HG03108 (cell line): ENCODE data around the gene FTL.
A peak's percentile ranks its signal among the peaks of the same experiment; 100 is the strongest.

ENCODE experiments used
- ATAC-seq: cut with Tn5 transposase; IDR thresholded peaks from one replicate; pipeline ENCODE4 v1.9.1; 2021; ENCODE audit warnings: moderate library complexity; ENCODE audit not compliant: unreplicated experiment

Gene FTL

DNA sequence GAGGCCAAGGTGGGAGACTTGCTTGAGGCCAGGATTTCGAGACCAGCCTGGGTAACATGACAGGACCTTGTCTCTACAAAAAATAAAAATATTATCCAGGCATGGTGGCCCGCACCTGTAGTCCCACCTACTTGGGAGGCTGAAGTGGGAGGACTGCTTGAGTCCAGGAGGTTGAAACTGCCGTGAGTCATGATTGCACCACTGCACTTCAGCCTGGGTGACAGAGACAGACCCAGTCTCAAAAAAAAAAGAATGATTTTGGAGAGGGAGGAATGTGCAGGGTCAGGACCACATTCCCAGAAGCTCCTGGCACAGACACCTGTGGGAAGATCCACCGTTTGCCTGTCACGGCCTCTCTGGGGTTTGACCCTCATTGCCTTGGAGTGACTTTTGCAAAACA, 19.7 kb upstream of the FTL start:
- no peak for ATAC-seq

DNA sequence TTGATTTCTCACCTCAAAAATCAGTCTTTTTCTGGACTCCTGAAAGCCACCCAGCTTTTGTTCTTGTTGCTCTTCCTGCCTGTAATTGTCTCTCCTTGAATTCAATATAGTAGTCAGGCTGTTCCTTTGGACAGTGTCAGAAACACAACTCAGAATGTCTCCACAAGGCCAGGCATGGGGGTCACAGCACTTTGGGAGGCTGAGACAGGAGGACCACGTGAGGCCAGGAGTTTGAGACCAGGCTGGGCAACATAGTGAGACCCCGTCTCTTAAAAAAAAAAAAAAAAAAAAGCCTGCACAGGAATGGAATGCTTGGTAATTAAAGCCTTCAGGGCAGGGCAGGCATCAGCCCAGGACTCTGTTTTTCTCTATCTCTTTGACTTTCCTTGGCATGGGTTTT, 19.3 kb upstream of the FTL start:
- no peak for ATAC-seq

DNA sequence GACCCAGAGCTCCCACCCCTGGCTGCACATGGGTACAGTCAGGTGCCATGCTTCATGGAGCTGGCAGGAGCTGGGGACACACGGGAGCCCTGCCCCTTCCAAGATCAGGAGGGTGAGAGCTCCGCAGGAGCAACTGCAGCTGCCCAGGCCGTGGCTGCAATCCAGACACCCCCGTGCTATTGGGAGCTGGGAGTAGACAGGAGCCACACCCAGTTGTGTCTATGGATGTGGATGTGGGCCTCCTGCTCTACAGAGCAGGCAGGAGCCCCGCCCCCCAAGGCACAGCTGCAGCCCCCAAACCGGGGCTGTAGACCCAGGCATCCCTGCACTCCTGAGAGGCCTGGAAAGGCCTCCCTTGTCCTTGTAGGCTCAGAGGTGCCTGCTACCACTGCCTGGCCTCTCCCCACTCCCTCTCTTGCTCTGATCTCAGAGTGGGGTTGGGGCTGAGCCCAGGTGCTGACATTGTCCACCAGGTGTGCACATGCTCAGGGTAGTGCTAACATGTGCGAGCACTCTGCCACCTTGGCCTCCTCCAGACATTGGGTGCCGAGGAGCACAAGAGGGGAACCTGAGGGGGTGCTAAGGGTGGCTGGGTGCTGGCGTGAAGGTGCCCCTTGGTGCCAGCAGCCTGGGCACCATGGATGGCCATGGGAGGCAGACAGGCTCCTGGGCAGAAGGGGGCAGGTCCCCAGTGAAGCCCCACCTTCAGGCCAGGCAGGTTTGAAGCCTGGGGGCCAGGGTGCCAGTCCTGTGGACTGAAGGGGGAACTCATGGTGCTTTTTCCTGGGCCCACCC, 18.4 kb upstream of the FTL start:
- no peak for ATAC-seq

DNA sequence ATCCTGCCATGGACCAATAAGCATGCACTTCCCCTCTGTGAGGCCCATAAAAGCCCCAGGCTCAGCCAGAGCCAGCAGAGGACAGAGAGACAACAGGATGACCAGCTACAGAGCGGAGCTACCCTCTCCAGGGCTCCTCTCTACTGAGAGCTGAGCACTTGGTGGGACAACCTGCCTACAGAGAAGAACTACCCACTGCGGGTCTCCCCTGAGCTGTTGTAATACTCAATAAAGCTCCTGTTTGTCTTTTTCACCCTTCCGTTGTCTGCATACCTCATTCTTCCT, 17.9 kb upstream of the FTL start:
- no peak for ATAC-seq

DNA sequence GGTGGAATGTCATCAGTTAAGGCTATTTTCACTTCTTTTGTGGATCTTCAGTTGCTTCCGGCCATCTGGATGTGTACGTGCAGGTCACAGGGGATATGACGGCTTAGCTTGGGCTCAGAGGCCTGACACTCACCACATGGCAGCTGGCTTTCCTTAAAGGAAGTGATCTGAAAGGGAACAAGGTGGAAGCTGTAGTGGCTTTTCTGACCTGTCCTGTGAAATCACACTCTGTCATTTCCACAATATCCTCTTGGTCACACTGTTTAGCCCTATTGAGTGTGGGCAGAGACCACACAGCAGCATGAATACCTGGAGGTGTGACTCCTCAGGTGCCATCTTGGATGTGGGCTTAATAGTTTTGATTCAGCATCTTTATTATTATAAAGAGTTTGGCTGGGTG, 14.9 kb upstream of the FTL start:
- ATAC-seq = no peak

DNA sequence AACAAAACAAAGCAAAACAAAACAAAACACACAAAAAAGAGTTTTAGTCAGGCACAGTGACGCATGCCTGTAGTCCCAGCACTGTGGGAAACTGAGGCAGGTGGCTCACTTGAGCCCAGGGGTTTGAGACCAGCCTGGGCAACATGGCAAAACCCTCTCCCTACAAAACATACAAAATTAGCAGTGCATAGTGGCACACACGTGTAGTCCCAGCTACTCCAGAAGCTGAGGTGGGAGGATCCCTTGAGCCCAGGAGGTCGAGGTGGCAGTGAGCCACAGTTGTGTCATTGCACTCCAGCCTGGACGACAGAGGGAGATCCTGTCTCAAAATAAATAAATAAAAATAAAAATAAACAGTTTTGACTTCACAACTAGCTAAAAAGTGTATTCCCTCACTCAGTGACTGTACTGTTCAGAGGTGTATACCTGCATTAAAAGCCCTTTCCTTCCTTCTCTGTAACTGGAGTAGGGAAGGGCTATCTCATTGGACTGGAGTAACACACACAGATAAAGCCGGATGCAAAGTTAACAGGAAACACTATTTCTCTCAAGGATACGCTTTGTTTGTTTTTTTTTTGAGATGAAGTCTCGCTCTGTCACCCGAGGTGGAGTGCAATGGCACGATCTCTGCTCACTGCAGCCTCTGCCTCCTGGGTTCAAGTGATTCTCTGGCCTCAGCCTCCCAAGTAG, 14.1 kb upstream of the FTL start:
- no peak for ATAC-seq

DNA sequence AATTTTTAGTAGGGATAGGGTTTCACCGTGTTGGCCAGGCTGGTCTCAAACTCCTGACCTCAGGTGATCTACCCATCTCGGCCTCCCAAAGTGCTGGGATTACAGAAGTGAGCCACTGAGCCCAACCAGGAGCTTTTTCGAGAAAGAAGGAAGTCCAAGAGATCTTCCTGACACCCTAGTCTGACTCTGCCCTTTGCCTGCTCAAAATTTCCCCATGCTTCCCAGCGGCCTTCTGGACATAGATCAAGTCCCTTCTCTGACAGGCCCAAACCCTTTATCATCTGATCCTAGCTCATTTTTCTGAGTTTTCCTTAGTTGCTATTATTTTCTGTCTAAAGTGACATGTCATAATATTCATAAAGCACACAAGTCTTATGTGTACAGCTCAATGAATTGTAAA, 12.0 kb upstream of the FTL start:
- no peak for ATAC-seq

DNA sequence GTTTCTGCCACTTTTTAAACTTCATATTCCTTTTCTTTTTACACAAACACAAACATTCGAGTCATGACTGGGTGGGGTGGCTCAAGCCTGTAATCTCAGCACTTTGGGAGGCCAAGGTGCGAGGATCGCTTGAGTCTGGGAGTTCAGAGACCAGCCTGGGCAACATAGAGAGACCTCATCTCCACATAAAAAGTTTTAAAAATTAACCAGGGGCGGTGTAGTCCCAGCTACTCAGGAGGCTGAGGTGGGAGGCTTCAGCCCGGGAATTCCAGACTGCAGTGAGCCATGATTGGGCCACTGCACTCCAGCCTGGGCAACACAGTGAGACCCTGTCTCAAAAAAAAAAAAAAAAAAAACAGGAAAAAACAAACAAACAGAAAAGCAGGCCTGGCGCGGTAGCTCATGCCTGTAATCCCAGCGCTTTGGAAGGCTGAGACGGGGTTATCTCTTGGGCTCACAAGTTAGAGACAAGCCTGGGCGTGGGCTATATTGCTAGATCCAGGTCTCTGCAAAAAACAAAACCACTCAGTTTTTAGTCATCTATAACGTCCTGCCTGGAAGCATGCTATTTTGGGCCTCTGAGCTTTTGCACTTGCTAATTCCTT, 11.0 kb upstream of the FTL start:
- ATAC-seq = no peak

DNA sequence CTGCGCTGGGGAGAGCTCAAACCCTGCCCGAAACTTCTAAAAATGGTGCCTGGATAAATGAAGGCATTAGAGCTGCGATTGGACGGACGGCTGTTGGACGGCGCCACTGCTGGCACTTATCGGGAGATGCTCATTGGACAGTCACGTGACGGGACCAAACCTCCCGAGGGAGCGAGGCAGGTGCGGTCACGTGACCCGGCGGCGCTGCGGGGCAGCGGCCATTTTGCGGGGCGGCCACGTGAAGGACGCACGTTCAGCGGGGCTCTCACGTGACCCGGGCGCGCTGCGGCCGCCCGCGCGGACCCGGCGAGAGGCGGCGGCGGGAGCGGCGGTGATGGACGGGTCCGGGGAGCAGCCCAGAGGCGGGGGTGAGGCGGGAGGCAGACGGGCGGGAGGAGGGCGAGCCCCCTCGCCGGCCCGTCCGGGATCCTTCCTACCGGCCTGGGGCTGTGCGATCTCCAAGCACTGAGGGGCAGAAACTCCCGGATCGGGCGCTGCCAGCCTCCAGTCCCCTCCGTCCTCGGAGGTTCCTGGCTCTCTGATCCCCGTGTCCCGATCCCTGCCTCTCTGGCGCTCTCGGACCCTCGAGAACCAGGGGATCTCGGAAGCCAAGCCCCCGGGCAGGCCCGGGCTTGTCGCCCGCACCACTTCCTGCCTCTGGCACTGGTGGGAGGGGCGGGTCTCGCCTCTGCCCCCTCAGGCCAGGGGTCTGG, 10.4 kb upstream of the FTL start, which contains the start of gene BAX:
Gene BAX (plus strand): TSS at position 281 of the 713 bp plus-strand sequence. CDS start 54 bp downstream, at position 335.
- ATAC-seq = peak; percentile 83

DNA sequence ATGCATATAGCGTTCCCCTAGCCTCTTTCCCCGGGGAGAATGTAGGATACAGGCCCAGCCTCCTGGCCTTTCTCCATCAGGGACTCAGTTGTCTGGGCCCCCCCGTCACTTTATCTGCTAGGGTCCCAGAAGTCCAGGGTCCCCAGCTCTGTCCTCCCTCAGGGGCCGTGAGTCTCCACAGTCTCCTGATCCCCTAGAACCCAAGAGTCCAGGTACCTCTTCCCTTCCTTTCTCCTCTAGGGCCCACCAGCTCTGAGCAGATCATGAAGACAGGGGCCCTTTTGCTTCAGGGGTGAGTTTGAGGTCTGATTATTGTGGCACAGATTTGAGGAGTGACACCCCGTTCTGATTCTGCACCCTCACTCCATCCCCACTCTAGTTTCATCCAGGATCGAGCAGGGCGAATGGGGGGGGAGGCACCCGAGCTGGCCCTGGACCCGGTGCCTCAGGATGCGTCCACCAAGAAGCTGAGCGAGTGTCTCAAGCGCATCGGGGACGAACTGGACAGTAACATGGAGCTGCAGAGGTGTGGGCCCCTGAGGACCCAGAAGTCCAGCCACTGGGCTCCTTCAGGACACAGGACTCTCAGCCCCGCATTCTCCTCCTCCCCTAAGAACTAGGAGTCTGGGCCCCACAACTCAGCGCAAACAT, 9.7 kb upstream of the FTL start:
- no peak for ATAC-seq

DNA sequence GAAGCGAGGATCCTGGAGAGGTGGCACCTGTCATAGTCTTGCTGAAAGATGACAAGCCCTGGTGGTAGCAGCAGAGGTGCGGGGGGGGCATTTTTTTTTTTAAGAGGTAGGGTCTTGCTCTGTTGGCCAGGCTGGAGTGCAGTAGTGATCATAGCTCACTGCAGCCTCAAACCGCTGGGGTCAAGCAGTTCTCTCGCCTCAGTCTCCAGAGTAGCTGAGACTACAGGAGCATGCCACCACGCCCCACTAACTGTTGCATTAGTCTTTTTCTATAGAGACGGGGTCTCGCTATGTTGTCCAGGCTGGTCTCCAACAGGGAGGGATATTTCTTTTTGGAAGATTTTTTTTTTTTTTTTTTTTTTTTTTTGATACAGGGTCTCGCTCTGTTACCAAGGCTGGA, 7.1 kb upstream of the FTL start:
- no peak for ATAC-seq

DNA sequence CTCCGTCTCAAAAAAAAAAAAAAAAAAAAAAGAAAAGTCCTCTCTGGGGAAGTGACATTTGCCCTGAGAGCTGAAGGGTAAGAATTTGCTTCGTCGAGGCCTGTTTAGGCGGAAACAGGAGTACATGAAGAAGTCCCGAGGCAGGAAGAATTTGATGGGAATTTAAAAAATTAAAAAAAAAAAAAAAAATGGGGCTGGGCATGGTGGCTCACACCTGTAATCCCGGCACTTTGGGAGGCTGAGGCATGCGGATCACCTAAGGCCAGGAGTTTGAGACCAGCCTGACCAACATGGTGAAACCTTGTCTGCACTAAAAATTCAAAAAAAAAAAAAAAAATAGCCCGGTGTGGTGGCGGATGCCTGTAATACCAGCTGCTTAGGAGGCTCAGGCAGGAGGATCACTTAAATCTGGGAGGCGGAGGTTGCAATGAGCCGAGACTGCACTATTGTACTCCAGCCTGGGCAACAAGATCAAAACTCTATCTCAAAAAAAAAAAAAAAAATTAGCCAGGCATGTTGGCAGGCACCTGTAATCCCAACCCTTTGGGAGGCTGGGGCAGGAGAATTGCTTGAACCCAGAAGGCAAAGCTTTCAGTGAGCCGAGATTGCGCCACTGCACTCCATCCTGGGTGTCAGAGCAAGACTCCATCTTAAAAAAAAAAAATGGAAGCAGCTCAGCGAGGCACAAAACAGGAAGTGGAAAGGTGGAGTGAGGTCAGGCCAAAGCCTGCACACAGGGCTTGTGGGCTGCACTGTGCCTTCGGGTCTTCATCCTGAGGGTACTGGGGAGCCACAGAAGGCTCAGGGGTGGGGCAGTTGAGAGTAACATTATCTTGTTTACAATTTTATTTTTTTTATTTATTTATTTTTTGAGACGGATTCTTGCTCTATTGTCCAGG, 5.5 kb upstream of the FTL start:
- no peak for ATAC-seq

DNA sequence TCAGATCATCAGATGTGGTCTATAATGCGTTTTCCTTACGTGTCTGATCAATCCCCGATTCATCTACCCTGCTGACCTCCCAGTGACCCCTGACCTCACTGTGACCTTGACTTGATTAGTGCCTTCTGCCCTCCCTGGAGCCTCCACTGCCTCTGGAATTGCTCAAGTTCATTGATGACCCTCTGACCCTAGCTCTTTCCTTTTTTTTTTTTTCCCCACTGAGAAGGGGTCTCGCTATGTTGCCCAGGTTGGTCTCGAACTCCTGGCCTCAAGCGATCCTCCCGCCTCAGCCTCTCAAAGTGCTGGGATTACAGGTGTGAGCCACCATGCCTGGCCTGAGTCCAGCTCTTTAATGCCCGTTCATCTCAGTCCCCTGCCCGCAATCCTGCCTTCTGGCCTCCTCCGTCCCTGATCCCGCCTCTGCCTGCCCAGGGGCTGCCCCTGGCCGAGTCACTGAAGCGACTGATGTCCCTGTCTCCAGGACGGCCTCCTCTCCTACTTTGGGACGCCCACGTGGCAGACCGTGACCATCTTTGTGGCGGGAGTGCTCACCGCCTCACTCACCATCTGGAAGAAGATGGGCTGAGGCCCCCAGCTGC, 4.0 kb upstream of the FTL start:
- ATAC-seq = no peak

DNA sequence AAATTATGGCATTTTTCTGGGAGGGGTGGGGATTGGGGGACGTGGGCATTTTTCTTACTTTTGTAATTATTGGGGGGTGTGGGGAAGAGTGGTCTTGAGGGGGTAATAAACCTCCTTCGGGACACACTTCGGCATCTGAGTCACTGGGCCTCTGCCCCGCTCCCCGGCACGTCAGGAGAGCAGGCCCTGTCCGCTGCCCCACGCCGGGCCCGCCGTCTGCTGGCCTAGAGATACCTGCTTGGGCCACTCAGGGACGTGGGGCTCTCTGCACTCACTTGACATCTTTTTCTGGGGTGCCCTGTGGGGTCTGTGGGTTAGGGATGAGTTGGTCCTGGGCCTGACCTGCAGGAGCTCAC, 3.5 kb upstream of the FTL start:
- ATAC-seq = no peak

DNA sequence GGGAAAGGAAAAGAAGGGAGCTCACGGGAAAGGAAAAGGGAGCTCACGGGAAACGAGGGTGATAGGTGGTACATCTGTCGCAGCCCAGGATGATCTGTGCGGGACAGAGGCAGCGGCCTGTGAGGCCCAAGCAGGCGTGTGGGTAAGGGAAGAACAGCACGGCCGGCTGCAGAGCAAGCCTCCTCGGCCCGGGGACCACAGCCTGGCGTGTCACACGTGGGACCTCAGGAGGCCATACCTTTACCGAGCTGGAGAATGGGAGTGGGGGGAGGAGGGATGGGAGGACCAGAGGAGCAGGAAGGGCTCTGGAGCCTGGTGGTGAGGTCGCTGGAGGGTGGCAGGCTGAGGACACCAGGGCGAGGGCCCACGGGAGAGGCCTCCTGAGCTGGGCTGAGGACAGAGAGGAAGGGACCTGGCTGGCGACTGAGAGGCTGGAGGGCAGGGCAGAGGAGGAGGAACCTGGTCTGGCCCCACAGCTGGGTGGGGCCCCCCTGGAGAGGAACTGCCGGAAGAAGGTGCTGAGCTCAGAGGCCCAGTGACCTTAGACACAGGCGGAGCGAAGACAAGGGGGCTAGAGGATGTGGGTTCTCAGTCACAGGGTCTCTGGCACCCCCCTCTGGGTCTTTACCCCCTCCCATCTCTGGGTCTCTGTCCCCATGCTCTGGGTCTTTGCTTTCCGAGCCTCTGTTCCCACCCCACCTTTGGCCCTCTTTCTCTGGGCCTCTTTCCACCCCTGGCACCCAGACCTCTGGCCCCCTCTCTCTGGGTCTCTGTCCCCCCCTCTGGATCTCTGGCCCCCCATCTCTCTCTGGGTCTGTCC, 2.9 kb upstream of the FTL start:
- ATAC-seq = peak; percentile 40

DNA sequence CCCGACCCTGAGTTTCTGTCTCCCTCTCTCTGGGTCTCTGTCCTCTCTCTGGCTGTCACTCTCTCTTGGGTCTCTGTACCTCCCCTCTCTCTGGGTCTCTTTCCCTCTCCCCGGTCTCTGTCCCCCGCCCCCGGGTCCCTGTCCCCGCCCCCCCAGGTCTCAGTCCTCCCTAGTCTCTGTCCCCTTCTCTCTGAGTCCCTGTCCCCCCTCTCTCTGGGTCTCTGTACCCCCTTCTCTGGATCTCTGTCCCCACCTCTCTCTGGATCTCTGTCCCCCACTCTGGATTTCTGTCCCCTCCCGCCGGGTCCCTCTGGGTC, 2.3 kb upstream of the FTL start:
- no peak for ATAC-seq

DNA sequence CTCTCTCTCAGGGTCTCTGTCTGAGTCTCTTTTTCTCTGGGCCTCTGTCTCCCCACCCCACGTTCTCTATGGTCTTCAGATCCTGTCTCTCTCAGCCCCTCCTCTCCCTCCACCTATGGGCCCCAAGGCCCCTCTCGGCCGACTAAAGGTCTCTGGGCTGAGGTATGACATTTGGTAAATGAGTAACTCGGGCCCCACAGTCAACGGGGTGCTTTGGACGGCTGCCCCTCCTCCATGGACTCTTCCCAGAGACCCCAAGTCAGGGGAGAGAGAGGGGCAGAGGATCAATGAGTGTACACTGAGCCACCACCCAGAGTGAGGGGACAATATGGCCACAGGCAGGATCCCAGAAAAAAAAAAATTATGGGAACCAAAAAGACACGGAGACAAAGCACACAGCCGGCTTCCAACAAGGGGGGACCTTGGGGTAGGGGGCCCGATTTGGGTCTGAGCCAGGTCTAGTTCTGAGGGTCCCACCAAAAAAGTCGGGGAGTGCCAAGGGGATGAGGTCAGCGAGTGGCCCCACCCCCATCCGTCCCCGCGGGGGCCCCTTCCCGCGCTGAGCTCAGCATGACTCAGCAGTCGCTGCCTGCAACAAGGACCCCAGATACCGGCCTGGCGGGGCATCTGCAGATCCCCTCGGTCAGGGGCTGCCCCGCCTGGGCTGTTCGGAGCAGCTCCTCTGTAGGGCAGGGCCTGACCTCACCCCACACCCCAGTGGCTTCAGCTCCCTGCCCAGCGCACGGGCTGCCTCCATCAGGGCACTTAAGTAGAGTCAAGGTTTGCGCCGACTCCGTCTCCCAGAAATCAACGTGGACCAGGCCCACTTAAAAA, 1.5 kb upstream of the FTL start:
- peak; percentile 27 for ATAC-seq
